Loucy (cell line): ENCODE results near the gene ACSS3.

ENCODE experiments used
- EZH2phosphoT487 ChIP-seq: fragments of 200-600 bp; IDR thresholded peaks from 2 replicates; pipeline ENCODE4 v1.6.1; 2018; ENCODE audit warnings: antibody characterized with exemption, mild to moderate bottlenecking, moderate library complexity, borderline replicate concordance
- TF ChIP-seq, protein P1 (sequence below): fragments of 200-600 bp; sonication (generic); conservative IDR thresholded peaks from 2 replicates; pipeline ENCODE4 v1.5.1; 2014; ENCODE audit warnings: mild to moderate bottlenecking, antibody characterized with exemption, low read length

GRCh38 chr12:81146228-81147225 lies 68.6 kb downstream of the ACSS3 start:
- TF ChIP-seq, protein P1, sequence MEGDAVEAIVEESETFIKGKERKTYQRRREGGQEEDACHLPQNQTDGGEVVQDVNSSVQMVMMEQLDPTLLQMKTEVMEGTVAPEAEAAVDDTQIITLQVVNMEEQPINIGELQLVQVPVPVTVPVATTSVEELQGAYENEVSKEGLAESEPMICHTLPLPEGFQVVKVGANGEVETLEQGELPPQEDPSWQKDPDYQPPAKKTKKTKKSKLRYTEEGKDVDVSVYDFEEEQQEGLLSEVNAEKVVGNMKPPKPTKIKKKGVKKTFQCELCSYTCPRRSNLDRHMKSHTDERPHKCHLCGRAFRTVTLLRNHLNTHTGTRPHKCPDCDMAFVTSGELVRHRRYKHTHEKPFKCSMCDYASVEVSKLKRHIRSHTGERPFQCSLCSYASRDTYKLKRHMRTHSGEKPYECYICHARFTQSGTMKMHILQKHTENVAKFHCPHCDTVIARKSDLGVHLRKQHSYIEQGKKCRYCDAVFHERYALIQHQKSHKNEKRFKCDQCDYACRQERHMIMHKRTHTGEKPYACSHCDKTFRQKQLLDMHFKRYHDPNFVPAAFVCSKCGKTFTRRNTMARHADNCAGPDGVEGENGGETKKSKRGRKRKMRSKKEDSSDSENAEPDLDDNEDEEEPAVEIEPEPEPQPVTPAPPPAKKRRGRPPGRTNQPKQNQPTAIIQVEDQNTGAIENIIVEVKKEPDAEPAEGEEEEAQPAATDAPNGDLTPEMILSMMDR, result no peak
- TF ChIP-seq EZH2phosphoT487, result no peak
